Adipose tissue (tissue), 3 donors: ENCODE measurements around the gene MPRIP. TPM values are rescaled to one million over a fixed set of nuclear protein-coding genes. Genes with fewer than 3 reads are reported as not detected.

Experiments used
- H3K27ac ChIP-seq: one replicate; pipeline ENCODE4 v1.5.1; 2013; ENCODE audit warnings: low read depth, low read length
- WGBS, 3 donors: extraction: QIAGEN DNeasy Blood & Tissue Kit; methylation state at CpG; one replicate each; pipeline ENCODE4 v1.1.7; 2013; 5-methylcytosine and 5-hydroxymethylcytosine counted together
- polyA plus RNA-seq, 3 donors: library from polyadenylated mRNA; stranded (reverse); fragments of 200-250 nt; gene quantifications; one replicate each; pipeline ENCODE4 v1.2.3, GENCODE V29; 2013
- donor health status: healthy with polysubstance abuse.
- donor health status: Bipolar disorder and iron deficiency.
- donor health status: healthy.

The MPRIP gene
- polyA plus RNA-seq, 3 donors = 51.8 to 140 (median 128) TPM

DNA sequence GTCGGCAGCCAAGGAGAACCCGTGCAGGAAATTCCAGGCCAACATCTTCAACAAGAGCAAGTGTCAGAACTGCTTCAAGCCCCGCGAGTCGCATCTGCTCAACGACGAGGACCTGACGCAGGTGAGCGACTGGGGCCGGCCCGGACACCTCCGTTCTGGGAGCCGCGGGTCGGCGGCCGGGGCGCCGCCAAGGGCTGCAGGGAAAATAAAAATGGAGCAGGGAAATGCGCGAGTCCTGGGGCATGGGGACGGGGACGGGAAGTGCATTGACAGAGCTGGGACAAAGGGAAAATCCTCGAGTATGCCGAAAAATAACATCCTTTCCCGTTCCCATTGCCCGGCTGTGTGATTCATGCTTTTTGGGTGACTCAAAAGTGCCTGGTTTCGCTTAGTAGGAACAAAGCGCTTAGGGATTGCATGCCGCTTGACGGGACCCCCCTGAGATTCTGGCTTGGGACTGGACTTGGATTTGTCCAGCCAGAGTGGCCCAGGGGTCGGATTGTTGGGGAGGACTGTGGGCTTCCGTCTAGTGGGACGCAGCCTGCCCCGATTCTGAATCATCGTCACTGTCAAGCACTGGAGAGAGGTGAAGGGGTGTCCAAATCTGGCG is 699 bp downstream of the MPRIP start:
- WGBS, 3 donors = 0 to 1% (median 1%) methylated on average over 37 of the region's 37 CpGs
- H3K27ac ChIP-seq = peak overlapping the region; percentile 40

DNA sequence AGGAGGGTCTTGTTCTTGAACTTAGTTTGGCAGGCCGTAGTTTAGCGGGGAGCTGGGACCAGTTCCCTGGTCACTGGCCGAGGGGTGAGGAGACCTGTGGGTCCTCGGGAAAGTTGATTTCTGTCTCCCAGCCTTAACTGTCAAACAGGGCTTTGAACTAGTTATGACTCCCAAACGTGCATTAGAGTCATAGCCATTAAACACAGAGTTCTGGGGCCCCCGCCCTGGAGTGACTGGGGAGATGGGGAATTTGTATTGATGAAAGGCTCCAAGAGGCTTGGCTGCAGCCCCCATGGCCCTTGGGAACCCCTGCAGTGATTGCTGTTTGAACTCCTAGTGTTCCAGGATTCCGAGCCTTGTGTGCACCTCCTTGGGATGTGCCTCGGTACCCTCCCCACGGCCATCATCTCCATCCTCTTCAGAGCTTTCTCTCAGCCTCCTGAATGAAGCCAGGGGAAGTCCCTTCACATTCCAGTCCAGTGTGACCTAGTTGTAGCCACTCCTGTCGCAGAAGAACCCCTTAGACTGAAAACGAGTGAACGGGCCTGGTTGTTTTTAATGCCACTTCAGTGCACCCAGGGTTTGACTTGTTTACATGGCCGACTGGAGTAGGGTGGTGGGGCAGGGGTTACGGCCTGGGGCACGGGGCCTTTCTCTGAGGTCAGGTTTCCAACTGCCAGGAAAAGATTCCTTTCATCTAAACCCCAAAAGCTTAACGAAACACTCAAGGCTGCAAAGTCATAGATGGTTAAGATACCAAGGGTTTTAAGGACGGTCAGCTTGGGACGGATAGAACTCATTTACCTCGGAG is 1.4 kb downstream of the MPRIP start:
- H3K27ac ChIP-seq = peak overlapping the region; percentile 40
- 4 to 18% (median 9%) methylated on average over 19 of the region's 19 CpGs for WGBS, 3 donors

DNA sequence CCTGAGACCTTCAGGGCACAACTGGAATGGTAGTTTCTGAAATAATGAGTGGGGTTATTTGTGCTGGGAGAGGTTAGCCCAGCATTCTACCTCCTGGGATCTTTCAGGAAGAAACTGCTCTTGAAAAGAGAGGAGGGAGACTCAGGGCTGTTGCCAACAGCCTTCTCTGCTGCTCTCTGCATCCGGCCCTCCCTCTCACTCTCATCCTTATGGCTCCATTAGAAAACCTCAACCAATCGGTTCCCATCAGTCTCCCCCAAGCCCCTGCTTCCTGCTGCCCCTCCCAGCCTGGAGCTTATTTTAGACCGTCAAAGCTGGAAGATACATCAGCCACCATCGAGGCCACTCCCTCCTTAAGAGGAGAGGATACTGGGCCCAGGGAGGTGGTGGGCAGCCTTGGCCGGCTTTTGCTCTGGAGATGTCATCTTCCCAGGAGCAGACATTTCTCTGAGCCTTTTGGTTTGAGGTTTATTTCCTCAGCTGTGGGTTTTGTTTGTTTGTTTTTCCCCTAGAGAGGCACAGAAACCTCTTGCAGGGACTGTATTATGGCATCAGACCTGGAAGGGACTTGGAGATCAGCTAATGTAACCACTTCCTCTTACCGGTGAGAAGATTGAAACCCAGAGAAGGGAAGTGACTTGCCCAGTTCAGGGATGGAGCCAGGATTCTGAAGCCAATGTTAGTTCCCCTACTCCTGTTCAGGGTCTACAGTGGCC is 2.7 kb downstream of the MPRIP start:
- no peak overlapping the region for H3K27ac ChIP-seq
- WGBS, 3 donors = 2 to 4% (median 3%) methylated on average over 6 of the region's 6 CpGs

DNA sequence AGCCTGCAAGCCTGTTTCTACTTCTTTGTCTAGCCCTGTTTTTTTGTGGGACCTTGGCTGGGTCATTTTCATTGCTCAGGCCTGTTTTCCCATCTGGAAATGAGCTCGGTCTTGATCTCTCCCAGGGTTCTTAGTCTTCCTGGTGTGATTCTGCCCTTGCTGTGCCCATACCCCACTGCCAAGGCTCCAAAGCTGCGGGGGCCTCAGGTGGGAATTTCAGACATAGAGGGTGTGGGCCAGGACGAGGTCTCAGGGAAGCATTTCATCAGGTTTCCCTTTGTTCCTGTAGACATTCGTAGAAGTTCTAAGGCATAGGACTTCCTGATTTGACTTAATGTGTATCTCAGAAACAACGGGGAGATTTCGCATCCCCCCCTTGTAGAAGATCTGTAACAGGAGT is 5.8 kb downstream of the MPRIP start:
- WGBS, 3 donors = 59 to 74% (median 65%) methylated on average over 6 of the region's 6 CpGs
- no peak overlapping the region for H3K27ac ChIP-seq

DNA sequence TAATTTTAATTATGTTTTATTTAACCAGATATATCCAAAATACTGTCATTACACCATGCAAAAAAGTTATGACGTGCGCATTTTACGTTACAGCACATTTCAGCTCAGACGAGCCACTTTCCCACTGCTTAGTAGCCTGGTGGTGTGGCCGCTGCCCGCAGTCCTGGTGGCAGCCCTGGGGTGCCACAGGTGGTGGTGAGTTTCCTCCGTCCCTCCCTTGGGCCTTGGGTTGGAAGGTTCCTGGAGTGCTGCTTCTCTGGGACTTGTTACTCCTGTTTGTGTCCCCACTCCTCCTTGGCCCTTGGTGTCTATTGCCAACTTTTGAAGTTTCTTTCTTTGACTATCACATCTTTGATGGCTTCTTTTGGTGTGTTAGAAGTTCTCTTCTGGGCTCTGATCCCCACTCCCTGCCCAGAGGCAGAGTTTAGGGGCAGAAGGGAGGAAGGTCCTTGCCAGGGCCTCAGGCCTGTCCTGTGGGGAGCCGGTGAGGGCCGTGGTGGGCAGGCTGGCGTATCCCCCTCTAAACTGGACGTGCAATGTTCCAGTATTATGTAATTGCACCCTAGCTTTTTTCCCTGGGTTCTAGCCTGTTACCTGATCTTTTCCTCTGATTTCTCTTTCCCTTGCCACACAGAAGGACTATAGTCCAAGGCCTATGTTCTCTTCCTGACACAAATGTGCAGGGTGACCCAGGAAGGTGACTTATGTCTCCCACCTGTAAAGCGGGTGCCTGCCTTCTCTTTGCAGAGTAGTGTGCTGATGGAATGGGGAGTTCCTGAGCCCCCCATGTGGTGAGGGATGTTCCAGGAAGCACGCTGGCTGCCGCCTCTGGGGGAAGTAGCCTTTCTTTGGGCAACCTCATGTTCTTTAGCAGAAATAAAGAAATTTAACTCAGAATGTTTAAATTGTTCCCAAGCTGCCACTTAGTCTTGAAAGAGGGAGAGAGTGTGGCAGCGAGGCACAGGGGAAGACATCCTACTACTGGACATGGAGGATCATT is 8.4 kb downstream of the MPRIP start:
- WGBS, 3 donors = 82 to 89% (median 88%) methylated on average over 15 of the region's 15 CpGs
- H3K27ac ChIP-seq = no peak overlapping the region

DNA sequence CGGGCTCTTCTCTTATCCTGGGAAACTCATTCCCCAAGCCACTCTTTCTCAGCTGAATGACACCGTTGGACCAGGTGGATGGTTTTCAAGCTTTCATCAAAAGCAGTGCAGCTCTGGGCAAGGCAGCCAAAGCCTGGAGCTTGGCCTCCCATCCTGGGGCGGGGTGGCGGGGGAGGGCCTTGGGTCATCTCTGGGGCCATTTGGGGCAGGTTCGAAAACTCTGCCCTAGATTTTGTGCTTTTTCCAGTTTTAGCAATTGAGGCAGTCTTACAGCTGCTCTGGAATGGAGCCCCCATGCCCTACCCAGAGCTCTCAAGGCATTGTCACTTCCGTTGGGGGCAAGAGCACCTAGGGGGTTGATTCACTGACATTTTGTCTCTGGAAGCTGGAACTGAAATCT is 9.1 kb downstream of the MPRIP start:
- 72 to 81% (median 72%) methylated on average over 6 of the region's 6 CpGs for WGBS, 3 donors
- no peak overlapping the region for H3K27ac ChIP-seq

DNA sequence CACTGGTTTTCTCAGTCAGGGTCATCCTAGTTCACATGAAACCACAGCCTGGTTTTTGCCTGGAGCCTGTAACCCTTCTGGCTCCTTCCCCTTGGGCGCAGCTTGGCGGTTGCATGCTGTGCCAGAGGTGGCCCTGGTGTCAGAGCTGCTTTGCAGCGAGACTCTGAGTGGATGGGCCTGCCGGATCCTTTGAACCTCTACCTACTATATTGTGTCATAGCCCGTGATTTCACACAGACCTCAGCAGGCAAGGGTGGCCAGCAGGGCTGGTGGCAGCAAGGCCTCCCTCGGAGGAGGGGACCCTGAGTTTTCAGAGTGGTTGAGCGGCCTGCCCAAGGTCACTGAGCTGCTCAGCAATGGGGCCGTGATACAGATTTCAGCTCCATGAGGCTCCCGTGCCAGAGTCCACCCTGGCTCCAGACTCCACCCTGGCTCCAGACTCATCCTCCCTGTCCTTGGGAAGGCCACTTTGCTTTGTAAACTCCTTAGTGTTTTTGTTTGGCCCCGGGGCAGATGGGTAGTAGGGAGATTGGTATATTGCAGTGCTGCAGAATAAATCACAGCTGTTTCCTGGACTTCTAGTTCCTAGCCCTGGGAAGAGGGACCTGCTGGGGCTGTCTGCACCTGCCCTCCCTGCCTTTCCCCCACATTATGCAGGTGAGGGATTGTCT is 9.7 kb downstream of the MPRIP start:
- WGBS, 3 donors = 28 to 53% (median 44%) methylated on average over 10 of the region's 10 CpGs
- no peak overlapping the region for H3K27ac ChIP-seq

DNA sequence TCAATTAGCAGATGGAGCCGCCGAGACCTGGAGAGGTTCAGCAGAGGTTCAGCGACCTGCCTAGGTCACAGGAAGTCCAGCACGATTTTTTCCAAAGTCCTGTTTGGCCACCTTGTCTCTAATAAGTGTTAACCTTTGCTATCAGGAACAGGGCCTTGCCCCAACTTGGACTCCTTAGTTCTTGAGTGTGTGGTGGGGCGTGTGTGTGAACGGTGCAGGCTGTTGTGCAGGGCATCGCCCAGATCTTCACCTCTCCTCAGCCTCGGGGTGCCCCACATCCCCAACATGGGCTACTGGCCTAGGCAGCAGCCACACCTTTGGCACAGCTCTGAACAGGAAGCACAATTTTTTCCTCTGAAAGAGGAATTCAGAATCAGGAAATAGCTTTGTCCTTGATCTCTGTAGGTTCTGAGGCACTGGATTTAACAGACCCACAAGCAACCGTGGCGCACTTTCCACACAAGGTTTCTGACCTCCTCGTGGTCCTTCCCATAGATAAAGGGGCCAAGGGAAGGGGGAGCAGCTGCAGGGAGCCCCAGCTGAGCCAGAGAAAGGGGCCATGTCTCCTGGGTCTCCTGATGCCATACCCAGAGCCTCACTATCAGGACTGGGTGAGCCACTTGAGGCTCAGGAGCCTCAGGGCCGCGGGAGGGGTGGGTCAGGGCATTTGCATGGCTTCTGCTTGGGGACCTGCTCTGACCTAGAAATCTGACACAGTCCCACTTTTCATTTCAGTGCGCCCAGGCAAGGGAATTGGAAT is 10.4 kb downstream of the MPRIP start:
- peak overlapping the region; percentile 39 for H3K27ac ChIP-seq
- WGBS, 3 donors = 26 to 49% (median 43%) methylated on average over 14 of the region's 14 CpGs

DNA sequence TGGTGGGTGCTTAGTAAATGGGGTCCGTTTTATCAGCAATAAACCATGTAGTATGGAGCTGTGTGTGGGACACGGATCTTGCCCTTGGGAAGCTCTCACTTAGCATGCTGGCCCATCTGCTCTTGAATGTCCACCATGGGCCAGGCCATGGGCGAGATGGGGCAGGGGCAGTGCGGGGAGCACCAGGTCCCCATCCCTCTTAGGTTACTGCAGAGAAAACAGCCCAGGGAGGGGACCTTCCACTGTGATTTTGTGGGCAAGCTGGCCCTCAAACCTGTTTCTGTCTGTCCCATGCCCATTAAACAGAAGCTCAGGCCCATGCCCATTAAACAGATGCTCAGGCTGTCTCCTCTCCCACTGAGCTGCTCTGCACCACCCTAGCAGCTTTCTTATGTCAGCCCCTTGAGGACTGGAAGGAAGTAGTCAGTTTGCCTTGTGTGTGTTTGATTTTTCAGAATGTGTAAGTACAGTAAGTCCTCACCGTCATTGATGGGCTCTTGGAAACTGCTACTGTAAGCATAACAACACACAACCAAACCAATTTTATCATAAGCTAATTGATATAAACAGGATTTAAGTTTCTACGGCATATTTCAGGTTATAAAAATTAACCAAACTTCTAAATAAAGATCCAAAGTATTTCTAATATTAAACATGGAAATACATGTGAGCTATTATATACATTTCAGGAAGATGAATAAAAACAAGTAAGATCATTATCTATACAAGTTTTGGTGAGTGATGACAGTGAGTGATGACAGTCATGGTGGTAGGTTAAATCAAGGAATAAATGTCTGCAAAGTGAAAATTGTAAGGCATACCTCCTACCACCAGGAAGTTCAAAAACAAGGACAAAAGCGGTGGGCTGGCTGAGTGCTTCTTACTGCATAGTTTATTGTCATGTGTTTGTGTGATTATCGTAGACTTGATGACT is 11.5 kb downstream of the MPRIP start:
- no peak overlapping the region for H3K27ac ChIP-seq
- 75 to 85% (median 76%) methylated on average over 8 of the region's 8 CpGs for WGBS, 3 donors

DNA sequence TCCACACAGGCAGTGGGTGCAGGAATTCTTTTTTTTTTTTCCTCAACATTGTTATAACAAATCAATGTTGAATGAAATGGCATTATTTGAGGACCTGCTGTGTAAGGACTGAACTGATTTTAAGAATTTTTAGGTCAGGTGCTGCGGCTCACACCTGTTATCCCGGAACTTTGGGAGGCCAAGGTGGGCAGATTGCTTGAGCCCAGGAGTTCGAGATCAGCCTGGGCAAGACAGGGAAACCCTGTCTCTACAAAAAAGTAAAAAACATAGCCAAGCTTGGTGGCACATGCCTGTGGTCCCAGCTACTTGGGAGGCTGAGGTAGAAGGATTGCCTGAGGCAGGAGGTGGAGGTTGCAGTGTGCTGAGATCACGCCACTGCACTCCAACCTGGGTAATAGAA is 12.4 kb downstream of the MPRIP start:
- WGBS, 3 donors = 92 to 97% (median 97%) methylated on average over 4 of the region's 4 CpGs
- no peak overlapping the region for H3K27ac ChIP-seq

DNA sequence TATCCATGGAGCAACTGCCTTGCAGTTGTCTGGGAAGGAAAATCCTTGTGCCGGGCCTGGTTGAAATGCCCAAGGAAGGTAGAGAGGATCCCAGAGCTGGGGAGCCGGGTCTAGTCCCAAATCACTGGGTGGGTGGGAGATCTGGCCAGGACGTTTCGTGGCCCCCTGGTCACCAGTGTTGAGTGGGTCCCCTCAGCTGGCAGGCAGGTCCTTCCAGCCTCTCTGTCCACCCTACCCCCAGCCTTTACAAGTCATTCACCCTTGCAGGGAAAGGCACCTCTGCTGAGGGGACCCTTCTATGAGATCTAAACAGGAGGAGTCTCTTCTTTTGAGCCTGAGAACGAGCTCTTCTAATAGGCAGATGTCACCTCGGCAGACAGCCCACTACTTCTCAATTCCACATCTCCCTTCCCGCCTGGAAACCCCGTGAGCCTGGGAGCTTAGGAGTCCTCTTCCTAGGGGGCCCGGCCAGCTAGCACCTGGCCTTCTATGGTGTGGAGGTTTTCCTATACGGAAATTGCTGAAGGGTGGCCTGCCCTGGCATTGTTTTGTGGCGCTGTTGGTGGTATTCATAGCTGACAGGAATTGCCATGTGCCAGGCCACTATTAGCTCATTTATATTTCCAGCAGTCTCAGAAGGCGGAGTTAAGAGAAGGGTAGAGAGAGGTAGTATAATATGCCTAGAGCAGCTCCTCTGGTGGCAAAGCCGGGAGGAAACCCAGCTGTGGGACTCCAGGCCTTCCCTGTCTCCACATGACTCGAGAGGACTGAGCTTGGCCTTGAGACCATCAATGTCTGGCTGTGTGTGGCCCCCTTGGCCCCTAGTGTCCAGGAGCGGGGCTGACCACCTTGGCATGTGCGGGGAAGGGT is 13.3 kb downstream of the MPRIP start:
- WGBS, 3 donors = 61 to 76% (median 63%) methylated on average over 15 to 16 of the region's 16 CpGs
- H3K27ac ChIP-seq = no peak overlapping the region

DNA sequence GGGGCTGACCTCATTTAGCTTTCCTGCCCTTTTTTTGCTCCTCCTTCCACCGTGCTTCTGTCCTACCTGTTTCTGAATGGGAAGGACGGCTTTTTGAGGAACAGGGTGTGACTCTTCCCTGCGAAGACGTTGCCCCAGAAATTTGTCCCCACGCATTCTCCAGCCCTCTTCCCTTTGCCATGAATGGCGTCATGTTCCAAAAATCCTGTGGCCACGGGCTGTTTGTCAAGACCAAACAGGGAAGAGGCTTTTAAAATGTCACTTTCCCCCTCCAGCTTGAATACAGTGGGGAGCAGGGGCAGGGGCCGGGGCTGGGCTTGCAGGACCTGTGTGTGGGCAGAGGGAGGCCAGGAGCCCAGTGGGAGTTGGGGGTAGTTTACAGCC is 13.9 kb downstream of the MPRIP start:
- H3K27ac ChIP-seq = no peak overlapping the region
- 36 to 46% (median 43%) methylated on average over 8 of the region's 8 CpGs for WGBS, 3 donors

DNA sequence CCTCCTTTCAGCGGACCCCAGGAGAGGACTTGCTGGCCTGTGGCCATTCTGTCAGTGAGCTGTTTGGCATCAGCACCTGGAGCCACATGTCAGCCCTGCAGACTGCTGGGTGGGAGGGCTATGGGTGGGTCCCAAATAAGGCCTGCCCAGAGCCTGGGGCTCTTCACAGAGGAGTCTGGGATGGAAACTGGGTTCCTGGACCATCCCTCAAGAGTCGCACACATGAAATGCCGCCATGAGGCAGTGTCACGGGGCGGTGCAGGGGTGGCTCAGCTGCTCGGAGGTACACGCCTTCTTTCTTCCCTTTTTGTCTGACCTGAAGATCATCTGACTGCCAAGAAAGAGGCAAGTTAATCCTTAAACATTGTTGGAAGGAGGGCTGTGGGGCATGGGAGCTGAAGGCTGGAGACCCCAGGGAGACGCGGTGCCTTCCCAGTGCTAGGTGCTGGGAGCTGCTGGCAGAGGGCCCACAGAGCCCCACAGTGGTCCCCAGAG is 14.8 kb downstream of the MPRIP start:
- 89 to 91% (median 90%) methylated on average over 9 of the region's 9 CpGs for WGBS, 3 donors
- H3K27ac ChIP-seq = no peak overlapping the region

DNA sequence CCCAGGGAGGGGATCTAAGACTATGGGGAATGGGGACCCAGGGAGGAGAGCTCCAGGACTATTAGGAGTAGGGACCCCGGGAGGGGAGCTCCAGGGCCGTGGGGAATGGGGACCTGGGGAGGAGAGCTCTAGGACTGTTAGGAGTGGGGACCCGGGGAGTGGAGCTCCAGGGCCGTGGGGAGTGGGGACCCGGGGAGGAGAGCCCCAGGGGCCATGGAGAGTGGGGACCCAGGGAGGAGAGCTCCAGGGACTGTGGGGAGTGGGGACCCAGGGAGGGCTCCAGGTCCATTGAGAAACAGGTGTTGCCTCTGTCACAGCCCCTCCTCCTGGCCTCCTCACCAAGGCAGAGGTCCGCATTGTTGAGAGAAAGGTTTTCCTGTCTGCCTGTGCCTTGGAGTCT is 16.0 kb downstream of the MPRIP start:
- 72 to 89% (median 88%) methylated on average over 4 to 6 of the region's 6 CpGs for WGBS, 3 donors
- no peak overlapping the region for H3K27ac ChIP-seq

DNA sequence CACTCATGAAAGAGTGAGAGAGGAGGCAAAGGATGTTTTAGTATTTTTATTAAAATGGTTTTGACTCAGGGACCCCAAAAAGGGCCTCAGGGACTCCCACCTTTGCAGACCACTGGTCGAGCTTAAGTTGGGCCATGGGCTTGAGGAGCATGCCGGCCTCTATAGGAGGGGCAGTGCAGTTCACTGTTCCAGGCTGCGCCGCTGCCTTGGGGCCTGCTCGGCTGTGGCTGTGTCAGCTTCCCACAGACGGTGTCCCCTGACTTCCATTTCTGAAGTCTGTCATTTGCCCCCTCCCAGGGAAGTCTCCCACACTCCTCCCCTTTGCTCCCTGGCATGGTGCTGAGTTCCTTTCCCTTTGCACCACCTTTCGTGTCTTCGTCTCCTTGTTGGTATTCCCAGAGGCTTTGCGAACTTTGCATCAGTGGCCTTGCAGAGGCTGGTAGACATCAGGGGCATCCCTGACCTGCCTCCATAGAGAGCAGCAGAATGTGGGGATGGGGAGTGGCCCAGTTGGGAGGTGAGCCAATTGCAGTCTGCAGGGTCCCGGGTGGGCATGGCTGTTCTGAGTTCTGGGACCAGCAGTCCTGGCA is 17.1 kb downstream of the MPRIP start:
- WGBS, 3 donors = 79 to 87% (median 86%) methylated on average over 10 of the region's 10 CpGs
- no peak overlapping the region for H3K27ac ChIP-seq
